ENCODE data around the gene VAV2. TPM values are rescaled to one million over a fixed set of nuclear protein-coding genes. Genes with fewer than 3 reads are reported as not detected.

Gene VAV2
- total and polyA plus RNA-seq, 7 donors = 3.8 to 23.3 (median 7.2) TPM

DNA sequence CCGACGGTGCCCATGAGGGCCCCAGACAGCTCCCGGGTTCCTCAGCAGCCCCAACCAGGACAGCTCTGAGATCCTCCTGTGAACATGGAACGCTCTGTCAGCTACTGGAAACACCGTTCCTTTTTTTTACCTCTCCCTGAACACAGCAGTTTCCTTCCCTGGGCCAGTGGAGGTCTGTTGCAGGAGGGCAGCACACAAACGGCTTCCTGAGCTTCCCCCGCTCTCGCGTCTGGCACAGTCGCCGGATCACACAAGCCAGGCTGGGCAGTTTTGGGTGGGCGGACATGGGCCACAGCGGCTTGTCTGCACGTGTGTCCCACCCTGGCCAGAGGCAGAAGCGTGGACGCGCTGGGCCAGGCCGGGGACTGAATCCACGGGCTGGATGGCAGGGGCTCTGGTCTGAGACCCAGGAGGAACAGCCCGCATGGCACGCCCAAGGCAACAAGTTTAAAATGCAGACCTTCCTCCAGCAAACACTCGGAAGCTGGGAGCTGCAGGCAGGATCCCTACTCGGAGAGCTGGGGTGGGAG, 147.2 kb downstream of the VAV2 start:
- 52 to 87% methylated on average over 23 of the region's 23 CpGs for WGBS, 2 donors
- TF ChIP-seq EP300 (IDR thresholded peaks at IDR 0.05) (no peak), POLR2A (IDR thresholded peaks at IDR 0.05) (no peak), POLR2AphosphoS5 (IDR thresholded peaks at IDR 0.05) (no peak)
- TF ChIP-seq, protein P1, sequence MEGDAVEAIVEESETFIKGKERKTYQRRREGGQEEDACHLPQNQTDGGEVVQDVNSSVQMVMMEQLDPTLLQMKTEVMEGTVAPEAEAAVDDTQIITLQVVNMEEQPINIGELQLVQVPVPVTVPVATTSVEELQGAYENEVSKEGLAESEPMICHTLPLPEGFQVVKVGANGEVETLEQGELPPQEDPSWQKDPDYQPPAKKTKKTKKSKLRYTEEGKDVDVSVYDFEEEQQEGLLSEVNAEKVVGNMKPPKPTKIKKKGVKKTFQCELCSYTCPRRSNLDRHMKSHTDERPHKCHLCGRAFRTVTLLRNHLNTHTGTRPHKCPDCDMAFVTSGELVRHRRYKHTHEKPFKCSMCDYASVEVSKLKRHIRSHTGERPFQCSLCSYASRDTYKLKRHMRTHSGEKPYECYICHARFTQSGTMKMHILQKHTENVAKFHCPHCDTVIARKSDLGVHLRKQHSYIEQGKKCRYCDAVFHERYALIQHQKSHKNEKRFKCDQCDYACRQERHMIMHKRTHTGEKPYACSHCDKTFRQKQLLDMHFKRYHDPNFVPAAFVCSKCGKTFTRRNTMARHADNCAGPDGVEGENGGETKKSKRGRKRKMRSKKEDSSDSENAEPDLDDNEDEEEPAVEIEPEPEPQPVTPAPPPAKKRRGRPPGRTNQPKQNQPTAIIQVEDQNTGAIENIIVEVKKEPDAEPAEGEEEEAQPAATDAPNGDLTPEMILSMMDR (IDR thresholded peaks at IDR 0.05) = no peak
- Histone ChIP-seq H3K9me3 (no peaks in the 10 kb centered on the region), H3K4me3 (peak overlapping the region in 1 of 4 donors; percentile 17), H3K36me3 (no peaks in the 10 kb centered on the region), H3K27me3 (no peaks in the 10 kb centered on the region), H3K27ac (peak overlapping the region; percentile 18 to 54 (median 30)), H3K4me1 (peaks cover 0 to 10% (median 0%) of the 10 kb centered on the region in 4 donors)
- DNase-seq = no peak
- intact Hi-C loops (cut with DNase I) = no loop called here

DNA sequence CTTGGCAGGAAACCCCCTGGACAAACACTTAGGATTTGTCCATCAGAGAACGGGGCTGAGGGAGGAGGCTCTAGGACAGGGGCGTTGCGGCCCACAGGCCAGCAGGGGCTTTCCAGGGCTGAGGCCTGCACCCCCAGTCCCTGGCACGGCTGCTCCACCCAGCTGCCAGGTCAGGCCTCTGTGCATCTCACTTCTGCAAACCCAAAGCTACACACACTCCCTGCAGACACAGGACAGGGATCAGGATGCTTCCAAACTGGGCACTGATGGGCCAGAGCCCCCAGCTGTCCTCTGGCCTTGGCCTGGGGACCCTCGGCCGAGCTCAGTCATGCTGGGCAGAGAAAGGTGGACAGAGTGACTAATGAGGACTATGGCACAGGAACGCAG, 147.7 kb downstream of the VAV2 start:
- peaks cover 0 to 10% (median 0%) of the 10 kb centered on the region in 4 donors for H3K4me1 ChIP-seq
- H3K4me3 ChIP-seq = peak overlapping the region in 1 of 4 donors; percentile 17
- no peak for DNase-seq
- intact Hi-C loops (cut with DNase I) = no loop called here
- H3K9me3 ChIP-seq = no peaks in the 10 kb centered on the region
- 83 to 88% methylated on average over 7 of the region's 7 CpGs for WGBS, 2 donors
- no peak for TF ChIP-seq POLR2A (IDR thresholded peaks at IDR 0.05)
- TF ChIP-seq, protein P1 (IDR thresholded peaks at IDR 0.05) = no peak
- TF ChIP-seq EP300 (IDR thresholded peaks at IDR 0.05) = no peak
- no peak for TF ChIP-seq POLR2AphosphoS5 (IDR thresholded peaks at IDR 0.05)
- H3K36me3 ChIP-seq = no peaks in the 10 kb centered on the region
- H3K27me3 ChIP-seq = no peaks in the 10 kb centered on the region
- H3K27ac ChIP-seq = peak overlapping the region in 2 of 4 donors; percentile 35 to 54

GRCh38 chr9:133843751-133844397, 148.2 kb downstream of the VAV2 start:
- DNase-seq = no peak
- TF ChIP-seq POLR2A (IDR thresholded peaks at IDR 0.05) (no peak), POLR2AphosphoS5 (IDR thresholded peaks at IDR 0.05) (no peak), EP300 (IDR thresholded peaks at IDR 0.05) (no peak)
- TF ChIP-seq, protein P1 (IDR thresholded peaks at IDR 0.05) = no peak
- peaks cover 0 to 10% (median 0%) of the 10 kb centered on the region in 4 donors for H3K4me1 ChIP-seq
- WGBS, 2 donors = 88 to 91% methylated on average over 19 of the region's 19 CpGs
- no peaks in the 10 kb centered on the region for H3K9me3 ChIP-seq
- H3K4me3 ChIP-seq = no peak overlapping the region
- no peaks in the 10 kb centered on the region for H3K36me3 ChIP-seq
- H3K27ac ChIP-seq = no peak overlapping the region
- intact Hi-C loops (cut with DNase I) = no loop called here
- H3K27me3 ChIP-seq = no peaks in the 10 kb centered on the region

DNA sequence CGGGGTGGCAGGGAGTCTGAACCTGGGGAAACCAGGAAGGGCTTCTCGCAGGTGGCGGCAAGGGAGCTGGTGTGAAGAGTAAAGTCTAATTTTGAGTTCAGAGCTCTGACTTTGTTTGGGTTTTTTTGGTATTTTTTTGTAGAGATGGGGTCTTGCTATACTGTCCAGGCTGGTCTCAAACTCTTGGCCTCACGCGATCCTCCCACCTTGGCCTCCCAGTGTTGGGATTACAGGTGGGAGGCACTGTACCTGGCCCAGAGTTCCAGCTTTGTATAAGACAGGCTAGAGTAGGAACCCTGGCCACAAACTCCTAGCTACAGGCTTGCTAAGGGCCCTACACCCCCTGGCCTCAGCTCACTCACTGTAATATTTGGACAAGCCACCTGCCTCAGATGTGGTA, 148.9 kb downstream of the VAV2 start:
- Histone ChIP-seq H3K4me1 (peaks cover 0 to 10% (median 0%) of the 10 kb centered on the region in 4 donors), H3K36me3 (no peaks in the 10 kb centered on the region), H3K4me3 (no peak overlapping the region), H3K9me3 (no peaks in the 10 kb centered on the region), H3K27ac (no peak overlapping the region), H3K27me3 (no peaks in the 10 kb centered on the region)
- intact Hi-C loops (cut with DNase I) = no loop called here
- TF ChIP-seq POLR2AphosphoS5 (IDR thresholded peaks at IDR 0.05) (no peak), EP300 (IDR thresholded peaks at IDR 0.05) (no peak), POLR2A (IDR thresholded peaks at IDR 0.05) (no peak)
- TF ChIP-seq, protein P1 (IDR thresholded peaks at IDR 0.05) = no peak
- 59 to 93% methylated on average over 5 of the region's 5 CpGs for WGBS, 2 donors
- DNase-seq = no peak

All from sigmoid colon (tissue), 7 donors.